HG02571 (cell line): ENCODE results near the gene BMAL1.

Source experiments
- ATAC-seq: cut with Tn5 transposase; IDR thresholded peaks from one replicate; pipeline ENCODE4 v1.9.1; 2021; ENCODE audit warnings: mild to moderate bottlenecking, moderate library complexity; ENCODE audit not compliant: unreplicated experiment

Gene BMAL1

DNA sequence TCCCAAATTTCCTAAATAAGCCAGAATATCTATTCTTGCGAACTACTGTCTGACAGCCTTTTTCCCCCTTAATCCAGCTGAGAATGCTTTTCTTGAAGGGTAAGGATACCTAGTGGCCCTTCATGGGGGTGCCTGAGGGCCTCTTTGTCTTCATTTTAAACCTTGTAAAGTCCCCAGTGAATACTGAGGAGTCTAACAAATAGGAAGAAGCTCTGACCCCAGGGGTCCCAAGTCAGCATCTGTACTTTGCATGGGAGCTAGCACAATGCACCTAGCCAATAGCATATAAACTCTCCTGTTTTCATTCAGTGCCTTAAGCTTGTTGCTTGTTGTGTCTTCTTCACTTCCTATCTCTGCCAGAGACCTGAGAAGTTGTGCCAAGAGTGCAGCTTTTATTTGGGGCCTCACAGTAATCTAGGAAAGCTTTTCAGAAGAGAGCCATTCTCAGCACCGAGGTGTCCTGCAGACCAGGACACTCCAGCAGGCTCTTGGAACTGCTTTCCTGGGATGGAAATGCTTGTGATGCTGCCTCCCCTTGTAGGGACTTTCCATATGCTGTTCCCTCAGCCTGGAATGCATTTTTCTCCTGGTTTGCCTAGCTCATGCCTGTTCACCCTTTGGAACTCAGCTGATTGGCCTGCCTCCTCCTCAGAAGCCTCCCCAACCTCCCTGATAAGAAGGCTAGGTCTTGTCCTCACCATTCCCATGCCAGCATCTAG, 37.2 kb downstream of the BMAL1 start:
- ATAC-seq, result no peak

DNA sequence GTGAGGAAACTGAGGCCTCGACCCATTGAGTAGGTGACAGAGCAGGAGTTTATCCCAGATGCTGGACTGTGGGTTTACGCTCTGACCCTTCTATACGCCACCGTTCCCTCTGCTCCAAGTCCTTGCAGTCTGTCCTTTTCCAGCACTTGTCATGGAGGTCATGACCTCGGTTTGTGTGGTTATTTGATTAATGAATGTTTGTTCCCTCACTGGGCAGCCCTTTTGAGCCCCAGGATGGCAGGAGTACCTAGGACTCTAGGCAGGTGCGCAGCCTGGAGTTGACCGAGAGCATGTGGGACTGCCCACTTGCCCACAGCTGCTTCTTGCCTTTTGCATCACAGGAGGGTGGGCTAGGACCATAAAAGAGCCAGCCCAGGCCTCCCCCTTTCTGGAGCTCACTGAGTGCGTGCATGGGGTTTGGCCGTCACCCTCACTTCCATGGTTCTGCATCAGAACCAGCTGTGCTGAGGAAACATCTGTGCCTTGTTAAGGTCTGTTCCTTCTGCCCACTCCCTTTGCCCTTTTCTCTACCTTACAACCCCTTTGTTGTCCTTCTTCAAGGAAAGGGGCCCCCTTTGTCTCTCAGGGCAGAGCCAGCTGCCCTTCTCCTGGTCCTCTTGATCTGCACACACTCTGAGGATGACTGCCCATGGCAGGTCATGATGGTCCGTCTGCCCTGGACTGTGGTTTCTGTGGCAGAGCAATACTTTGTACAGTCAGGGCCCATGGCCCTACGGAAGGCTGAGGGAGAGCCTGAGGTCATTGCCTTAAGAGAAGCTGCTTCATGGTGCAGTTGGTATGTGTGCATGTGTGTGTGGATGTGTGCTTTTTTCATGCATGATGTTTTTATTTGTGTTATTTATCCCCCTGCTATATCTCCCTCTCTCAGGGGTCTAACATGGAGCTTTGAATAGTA, 38.2 kb downstream of the BMAL1 start:
- ATAC-seq, result no peak

DNA sequence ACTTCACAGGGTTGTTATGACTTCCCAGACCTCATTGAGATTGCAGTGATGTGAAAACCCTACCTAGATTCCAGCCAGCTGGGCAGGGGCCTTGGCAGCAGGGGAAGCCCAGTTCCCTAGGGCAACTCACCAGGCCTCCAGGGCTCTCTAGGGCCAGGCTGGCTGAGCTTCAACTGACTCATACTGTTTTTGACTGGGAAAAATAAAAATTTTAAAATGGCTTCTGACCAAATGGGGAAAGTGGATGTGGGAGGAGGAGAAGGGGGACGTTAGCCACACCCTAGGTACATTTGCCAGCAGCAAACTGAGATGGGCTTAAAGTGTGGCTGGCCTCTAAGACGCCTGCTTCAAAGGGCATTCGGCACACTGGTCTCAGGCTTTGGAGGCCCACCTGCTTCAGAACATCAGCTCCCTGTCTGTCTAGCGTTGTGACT, 39.0 kb downstream of the BMAL1 start:
- ATAC-seq, result no peak

DNA sequence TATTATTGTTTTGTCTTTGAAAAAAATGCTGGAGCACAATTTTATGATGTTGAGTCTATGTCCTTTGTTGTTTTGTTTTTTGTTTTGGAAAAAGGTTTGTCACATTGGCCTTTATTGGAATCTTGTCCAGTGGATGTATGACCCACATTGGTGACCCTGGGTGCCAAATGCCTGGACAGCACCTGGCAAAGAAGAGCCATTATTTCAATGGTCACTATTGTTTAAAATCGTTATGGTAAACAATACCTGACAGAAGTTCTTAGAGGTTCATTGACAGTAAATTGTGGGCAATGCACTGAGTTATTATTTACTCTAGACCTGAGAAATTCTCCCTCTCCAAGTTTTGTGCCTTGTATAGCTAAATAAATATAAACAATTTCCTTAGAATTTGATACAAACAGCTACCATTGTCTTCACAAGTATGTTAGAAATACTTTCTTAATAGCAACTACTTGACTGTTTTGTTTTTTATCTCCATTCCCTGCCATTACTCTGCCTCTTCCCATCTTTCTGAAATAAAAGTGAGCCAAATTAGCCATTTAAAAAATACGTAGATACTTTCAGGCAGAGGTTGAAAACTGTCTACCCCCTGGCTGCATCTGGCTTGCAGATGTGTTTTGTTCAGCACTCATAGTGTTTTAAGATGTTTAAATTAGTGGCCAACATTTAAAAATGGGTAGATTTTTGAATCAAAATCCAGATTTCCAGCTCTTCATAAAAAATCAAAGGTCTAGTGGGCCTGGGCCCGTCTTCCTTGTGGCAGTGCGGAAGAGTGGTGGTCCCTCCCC, 39.9 kb downstream of the BMAL1 start:
- no peak for ATAC-seq

DNA sequence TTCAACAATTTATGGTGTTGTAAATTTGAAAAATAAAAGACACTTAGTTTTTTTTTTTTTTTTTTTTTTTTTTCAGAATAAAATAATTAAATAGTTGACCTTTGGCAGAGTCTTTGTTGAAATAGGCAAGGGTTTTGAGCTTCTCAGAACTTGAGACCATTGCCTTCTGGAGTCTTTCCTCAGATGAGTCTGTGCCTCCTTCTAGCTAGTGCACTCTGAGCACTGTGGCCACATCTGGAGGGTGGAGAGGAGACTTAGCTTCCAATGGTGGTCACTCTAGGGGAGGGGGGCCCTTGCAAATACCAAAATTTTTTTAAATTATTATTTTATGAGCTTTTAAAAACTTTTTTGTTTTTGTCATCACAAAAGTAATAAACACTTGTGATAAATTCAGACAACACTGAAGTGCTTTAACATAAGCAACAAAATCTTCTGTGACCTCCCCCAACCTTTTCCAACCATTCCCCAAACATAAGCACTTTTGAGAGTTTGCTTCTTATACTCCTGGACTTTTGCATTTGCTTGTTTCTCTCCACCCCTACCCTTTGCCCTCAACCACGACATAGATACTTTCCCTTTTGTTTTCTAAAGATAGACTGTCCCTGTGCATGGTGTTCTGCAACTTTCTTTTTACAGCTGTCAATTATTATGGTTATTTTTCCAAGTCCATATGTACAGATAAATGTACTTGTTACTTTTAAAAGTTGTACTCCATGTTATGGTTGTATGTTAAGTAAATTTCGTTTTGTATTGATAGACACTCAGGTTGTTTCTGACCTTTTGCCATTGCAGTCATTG, 41.1 kb downstream of the BMAL1 start:
- ATAC-seq, result peak; percentile 67

DNA sequence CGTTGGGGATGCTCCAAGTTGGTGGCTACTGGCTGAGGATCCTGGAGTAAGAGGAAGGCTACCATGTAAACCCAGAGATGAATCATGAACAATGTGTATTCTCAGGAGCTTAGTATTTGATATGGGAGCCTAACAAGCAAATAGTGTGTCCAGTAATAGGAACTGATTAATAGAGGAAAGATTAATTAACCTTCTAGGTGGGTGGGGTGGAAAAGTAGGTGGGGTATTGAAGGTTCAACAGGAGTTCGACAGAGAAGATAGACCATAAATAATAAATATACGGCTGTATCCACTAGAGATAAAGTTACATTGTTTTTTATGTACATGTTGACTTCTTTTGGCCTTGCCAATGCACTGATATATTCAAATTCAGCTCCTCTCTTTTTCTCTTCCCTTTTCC, 43.1 kb downstream of the BMAL1 start:
- no peak for ATAC-seq

DNA sequence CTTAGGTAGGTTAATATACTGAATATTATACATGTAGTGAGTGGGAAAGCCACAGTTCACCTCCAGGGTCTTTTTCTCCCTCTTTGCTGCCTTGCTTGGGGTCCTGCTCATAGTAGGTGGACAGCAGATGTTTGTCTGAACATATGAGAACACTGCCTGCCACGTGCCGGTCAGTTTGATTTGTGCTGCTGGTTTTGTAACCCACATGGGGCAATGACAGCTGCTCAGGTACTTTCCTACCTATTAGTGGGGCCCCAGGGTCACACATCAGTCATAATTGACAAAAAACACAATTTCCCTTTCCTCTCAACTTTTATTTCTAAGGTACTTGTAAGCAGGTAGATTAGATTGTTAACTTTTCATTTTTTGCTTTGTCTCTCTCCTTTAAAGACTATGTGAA, 43.8 kb downstream of the BMAL1 start:
- no peak for ATAC-seq

DNA sequence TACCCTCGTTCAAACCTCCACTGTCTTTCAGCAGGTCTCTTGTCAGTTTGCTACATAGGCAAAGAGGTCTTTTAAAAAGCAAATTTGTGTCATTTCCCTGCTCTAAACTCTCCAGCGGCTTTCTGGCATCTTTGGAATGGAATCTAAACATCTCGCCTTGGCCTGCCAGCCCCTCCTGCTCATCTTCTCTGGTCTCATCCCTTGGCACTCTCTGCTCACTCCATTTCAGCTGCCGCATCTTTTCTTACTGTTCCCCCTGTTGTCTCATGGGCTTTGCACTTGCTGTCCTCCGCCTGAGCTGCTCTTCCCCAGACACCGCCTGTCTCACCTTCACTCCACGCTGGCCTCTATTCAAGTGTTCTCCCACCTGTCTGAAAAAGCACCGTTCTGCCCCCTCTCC, 46.6 kb downstream of the BMAL1 start:
- no peak for ATAC-seq

DNA sequence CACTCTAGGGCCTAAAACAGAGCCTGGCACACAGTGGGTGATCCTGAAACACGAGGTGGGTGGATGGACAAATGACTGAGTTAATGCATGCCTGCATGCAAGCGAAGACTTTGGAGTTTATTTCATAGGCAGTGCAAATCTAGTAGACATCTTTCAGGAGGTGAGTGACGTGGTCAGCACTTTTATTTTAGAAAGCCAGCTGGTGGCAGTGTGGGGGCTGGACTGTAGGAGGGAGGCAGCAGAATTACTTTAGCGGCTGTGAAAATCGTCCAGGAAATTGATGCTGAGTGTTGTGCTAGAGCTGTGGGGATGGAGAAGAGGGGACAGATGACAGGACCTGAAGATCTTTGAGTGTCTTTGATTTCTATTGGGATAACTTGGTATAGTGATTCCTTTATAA, 47.1 kb downstream of the BMAL1 start:
- no peak for ATAC-seq

DNA sequence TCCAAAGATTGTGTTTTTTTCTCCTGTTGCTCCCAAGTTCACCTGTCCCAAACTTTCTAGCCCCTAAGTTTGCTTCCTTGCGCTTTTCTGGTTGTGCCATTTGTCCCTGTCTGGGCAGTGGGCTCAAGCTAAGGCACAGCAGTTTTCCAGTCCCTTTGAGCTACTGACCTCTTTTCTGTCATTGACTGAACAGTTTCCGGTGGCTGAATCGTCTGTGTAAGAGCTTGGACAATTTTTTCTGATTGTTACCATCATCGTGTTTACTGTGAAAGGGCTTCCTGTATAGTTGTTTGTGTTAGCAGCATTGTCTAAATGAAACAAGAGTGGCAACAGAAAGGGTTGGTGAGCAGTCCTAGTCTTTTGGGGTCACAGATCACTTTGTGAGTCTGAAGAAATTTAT, 49.8 kb downstream of the BMAL1 start:
- ATAC-seq, result no peak

DNA sequence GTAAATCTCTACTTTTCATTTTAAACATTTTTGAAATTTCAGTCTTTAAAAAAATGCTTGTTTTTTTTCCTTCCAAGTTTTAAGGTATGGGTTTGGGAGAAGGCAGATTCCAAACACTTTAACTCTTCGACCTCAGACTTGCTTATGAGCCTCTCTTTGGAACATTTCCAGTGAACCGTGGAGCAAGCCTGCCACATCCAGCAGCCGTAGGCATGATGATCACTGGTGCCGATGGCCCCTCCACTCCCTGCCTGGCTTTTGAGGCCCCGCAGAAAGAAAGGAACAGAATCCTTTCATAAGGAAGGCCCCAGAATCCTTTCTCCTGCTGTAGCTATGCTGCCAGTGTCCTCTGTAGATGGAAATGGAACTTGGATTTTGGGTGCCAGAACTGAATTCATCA, 50.7 kb downstream of the BMAL1 start:
- ATAC-seq, result no peak

DNA sequence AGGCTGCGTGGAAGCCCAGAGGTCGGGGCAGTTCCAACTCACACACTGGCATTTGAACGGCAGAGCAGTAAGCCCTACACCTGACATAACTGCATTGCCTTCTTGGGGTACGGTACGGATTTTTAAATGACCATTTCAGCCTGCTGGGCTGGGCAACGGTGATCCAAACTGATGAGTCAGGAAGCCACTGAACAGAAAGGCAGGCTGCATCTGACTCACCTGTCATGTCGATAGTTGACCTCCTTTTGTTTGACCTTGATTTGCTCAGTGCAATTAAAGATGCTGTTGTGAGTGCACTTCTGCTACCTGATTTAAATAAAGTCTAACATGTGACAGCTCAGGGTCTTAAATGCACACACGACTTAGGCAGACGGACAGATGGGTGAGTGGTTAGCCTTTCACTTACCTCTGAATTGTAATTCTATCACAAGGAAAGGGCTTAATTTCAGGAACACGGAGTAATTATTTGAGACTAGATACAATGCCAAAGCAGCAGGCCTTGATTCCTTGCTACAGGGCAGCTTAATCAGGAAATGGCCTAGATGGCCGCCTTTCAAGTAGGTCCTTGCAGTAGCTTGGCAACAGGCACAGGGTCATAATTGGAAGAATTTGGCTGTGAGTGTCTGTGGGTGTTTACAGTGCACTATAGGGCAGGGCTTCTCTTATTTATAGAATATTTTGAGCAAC, 52.2 kb downstream of the BMAL1 start:
- no peak for ATAC-seq

DNA sequence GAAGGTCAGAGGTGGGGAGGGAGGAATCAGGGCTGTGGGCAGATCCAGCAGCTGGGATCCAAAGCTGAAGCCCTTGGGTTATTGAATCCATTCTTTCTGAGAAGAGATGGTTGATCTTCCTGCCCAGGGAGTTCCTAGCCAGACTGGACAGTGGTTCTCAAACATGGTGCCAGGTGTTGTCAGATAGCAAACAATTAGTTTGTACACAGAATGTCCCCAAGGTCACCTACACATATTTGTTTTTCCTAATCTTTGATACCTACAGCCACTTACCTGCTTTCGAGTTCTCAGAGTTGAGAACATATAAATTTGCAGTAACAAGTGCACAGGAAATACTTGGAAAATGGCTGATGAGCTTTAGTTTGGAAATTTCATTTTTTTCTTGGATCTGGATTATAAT, 54.5 kb downstream of the BMAL1 start:
- no peak for ATAC-seq

DNA sequence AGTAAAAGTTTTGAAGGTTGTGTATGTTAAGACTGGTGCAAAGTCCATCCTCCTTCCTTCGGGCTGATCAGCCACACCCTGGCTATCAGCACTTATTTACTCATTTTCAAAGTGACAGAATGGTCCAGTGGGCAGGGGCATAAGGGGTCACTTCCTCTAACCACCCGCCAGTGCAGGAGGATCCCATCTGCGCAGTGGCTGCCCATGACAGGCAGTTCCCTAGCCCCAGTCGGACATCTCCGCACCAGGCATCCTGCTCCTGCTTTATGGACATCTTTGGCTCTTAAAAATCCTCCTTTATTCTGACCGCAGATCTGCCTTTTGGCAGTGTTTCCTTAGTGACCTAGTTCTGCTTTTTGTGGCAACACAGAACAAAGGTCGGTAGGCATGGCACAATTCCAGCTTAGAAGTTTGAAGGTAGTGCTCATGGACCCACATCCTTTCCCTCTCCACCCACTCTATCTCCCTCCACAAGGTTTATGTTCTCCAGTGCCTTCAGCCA, 55.9 kb downstream of the BMAL1 start:
- ATAC-seq, result no peak

DNA sequence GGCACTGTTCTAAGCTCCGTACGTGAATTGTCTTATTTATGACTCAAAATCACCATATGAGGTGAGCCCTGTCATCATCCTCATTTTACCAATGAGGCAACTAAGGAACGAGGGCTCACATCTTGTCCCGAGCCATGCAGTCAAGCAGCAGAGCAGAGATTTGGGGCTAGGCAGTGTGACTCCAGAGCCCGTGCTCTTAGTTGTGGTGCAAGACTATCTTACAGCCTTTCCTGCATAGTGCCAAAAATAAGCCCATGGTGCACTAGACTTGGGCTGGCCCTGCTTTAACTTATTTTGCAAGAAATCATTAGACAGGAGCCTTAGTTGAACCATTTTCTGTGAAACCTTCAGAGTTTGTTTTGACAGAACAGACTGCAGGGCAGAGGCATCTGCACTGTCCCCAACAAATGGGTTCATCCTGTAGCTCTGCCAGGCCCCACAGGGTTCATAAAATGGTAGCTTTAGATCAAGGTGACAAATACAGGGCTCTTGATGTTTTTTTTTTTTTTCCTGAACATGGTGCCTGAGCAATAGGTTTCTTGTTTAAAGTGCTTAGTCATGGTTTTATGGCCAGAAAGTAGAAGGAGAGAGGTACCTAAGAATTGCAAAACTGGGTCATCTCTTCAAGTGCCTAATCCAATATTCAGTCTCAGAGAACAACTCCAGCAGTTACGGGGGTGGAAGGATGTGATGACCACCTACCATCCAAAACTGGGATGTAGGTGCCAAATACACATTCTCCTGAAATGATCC, 56.6 kb downstream of the BMAL1 start:
- no peak for ATAC-seq

DNA sequence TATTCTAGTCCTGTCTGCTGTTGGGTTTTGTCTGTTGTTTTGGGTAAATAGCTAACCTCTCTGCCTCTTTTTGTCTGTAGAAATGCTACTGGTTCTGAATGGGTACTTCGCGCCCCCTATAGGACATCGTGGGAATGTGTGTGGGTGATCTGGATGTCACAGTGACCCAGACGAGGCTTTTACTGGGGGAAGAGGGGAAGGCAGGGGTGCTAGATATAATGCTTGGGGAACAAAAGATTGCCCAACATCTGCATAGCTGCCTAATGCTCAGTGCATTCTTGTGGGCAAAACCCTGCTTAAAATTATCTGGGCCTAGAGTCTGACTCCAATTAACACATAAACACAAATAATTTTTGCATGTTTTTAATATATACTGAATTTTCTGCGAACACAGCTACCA, 57.7 kb downstream of the BMAL1 start:
- peak; percentile 49 for ATAC-seq

DNA sequence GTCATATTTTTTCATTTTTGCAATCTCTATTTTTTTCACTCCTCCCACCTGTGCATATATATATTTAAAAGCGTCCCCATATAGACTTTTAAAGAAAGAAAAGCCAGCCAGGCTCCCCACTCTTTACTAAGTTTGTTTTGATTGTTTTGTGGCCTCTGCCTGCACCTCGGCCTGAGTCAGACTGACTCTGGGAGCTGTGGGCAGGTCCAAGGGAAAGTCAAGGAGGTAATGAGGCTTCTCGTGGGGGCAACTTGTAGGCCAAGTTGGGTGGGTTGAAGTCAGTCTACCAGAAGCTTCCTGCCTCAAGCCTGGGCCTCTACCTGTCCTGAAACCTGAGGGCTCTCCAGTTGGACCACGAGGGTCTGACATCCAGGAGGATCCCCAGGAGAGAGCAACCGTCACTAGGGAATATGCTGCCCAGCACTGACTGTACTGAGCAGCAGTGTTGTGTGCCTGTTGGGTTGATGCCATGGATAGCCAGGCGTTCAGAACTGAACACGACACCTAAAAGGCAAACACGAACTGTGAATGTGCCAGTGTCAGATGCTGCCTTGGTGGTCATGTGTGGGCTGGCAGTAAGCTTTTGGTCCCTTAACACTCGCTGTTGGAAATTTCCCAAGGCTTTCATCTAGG, 58.8 kb downstream of the BMAL1 start:
- no peak for ATAC-seq

DNA sequence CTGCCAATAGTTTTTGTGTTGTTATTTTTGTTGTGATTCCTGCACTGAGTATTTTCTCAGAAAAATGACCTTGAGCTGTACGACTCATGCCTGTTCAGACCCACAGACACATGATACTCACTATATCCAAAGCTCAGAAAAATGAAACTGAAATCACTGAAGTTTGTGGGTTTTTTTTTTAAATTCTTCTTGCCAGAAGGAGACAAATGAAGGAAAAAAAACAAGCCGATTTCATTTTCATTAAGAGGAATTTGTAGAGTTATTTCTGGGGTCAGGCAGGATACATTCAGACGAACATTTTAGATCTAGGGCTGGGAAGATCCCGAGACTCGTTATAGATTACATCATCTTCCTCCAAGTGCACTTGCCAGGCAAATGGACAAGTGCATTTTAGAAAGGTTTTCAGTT, 60.4 kb downstream of the BMAL1 start:
- no peak for ATAC-seq
